Measurements from ENCODE around the gene DNAH17.

Gene DNAH17

GRCh38 chr17:78546476-78546875 is 30.7 kb downstream of the DNAH17 start:
- Histone ChIP-seq H3K9me3 (ENCODE audit: control insufficient read depth, insufficient read depth, low read length) (no peaks in the 10 kb centered on the region; the same call in 1 of the 2 replicates), H3K27me3 (ENCODE audit: control insufficient read depth, insufficient read depth, low read length) (no peaks in the 10 kb centered on the region), H3K27ac (ENCODE audit: low read length) (no peak overlapping the region), H3K4me3 (ENCODE audit: low read length) (no peak overlapping the region), H3K36me3 (ENCODE audit: control insufficient read depth, insufficient read depth, low read length) (no peaks in the 10 kb centered on the region), H3K4me1 (ENCODE audit: control insufficient read depth, insufficient read depth, low read length) (no peaks in the 10 kb centered on the region)
- WGBS (ENCODE audit: insufficient coverage, insufficient read length): no CpG with 5 or more reads among the region's 4 CpGs
- DNase-seq (ENCODE audit: low read depth, low spot score): no peak

DNA sequence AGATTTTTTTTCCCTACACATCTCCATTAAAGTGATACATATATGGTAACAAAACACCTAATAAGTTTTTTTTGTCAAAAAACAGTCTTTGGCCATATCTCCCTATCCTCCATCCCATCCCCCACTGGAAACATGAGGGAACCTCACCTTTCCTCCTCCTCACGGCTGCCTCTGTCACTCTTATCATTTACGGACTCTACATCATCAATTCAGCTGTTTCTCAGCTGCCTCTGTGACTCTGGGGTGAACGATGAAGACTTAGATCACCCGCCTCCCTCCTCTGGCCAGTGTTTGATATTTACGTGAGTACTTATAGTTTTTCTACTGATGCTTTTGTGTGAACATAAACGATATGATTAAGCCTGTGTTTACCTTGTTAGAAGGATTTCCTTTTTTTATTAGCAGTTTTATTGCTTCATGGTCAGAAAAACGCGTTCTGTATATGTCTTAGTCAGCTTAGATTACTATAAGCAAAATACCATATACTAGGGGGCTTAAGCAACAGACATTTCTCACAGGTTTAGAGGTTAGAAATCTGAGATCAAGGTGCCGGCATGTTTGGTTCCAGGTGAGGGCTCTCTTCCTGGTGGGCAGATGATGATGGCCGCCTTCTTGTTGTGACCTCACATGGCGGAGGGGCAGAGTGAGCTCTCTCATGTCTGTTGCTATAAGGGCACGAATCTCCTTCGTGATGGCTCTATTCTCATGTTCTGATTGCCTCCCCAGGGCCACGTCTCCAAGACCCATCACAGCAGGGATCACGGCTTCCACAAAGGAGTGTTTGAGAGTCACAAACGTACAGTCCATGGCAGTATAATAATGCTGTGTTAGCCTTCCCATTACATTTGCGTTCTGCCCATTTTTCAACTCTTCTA is 32.1 kb downstream of the DNAH17 start:
- no peak for DNase-seq (ENCODE audit: low read depth, low spot score)
- no CpG with 5 or more reads among the region's 17 CpGs for WGBS (ENCODE audit: insufficient coverage, insufficient read length)
- Histone ChIP-seq H3K4me3 (ENCODE audit: low read length) (no peak overlapping the region), H3K27me3 (ENCODE audit: control insufficient read depth, insufficient read depth, low read length) (no peaks in the 10 kb centered on the region), H3K27ac (ENCODE audit: low read length) (no peak overlapping the region), H3K4me1 (ENCODE audit: control insufficient read depth, insufficient read depth, low read length) (no peaks in the 10 kb centered on the region), H3K9me3 (ENCODE audit: control insufficient read depth, insufficient read depth, low read length) (no peaks in the 10 kb centered on the region; the same call in 1 of the 2 replicates), H3K36me3 (ENCODE audit: control insufficient read depth, insufficient read depth, low read length) (no peaks in the 10 kb centered on the region)

GRCh38 chr17:78541488-78542206 is 35.5 kb downstream of the DNAH17 start:
- H3K27ac ChIP-seq (ENCODE audit: low read length): no peak overlapping the region
- H3K9me3 ChIP-seq (ENCODE audit: control insufficient read depth, insufficient read depth, low read length): no peaks in the 10 kb centered on the region
- no peaks in the 10 kb centered on the region for H3K27me3 ChIP-seq (ENCODE audit: control insufficient read depth, insufficient read depth, low read length)
- no CpG with 5 or more reads among the region's 7 CpGs for WGBS (ENCODE audit: insufficient coverage, insufficient read length)
- no peak overlapping the region for H3K4me3 ChIP-seq (ENCODE audit: low read length)
- DNase-seq (ENCODE audit: low read depth, low spot score): no peak
- H3K36me3 ChIP-seq (ENCODE audit: control insufficient read depth, insufficient read depth, low read length): no peaks in the 10 kb centered on the region
- H3K4me1 ChIP-seq (ENCODE audit: control insufficient read depth, insufficient read depth, low read length): no peaks in the 10 kb centered on the region

DNA sequence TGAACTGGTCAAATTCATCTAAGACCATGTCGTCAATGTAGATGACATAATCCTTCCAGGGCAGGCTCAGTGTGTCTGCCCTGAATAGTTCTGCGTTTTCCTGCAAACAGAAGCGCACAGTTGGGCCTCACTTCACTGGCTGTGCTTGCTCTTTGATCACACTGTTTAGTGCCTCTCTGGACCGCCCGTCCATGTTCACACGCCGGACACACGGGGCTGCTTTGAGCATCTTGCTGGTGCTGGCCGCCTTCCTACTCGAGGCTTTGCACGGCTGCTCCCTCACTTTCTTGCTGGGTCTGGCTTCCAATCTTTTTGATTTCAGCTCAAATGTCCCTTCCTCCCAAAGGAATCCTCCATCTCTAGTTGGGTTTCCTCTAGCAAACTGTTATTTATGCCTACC is 37.4 kb downstream of the DNAH17 start:
- H3K9me3 ChIP-seq (ENCODE audit: control insufficient read depth, insufficient read depth, low read length): no peaks in the 10 kb centered on the region
- H3K4me3 ChIP-seq (ENCODE audit: low read length): no peak overlapping the region
- no peaks in the 10 kb centered on the region for H3K36me3 ChIP-seq (ENCODE audit: control insufficient read depth, insufficient read depth, low read length)
- DNase-seq (ENCODE audit: low read depth, low spot score): no peak
- H3K27me3 ChIP-seq (ENCODE audit: control insufficient read depth, insufficient read depth, low read length): no peaks in the 10 kb centered on the region
- no peak overlapping the region for H3K27ac ChIP-seq (ENCODE audit: low read length)
- no CpG with 5 or more reads among the region's 11 CpGs for WGBS (ENCODE audit: insufficient coverage, insufficient read length)
- no peaks in the 10 kb centered on the region for H3K4me1 ChIP-seq (ENCODE audit: control insufficient read depth, insufficient read depth, low read length)

GRCh38 chr17:78538033-78538776 is 39.0 kb downstream of the DNAH17 start:
- no peak for DNase-seq (ENCODE audit: low read depth, low spot score)
- no CpG with 5 or more reads among the region's 10 CpGs for WGBS (ENCODE audit: insufficient coverage, insufficient read length)
- no peaks in the 10 kb centered on the region for H3K9me3 ChIP-seq (ENCODE audit: control insufficient read depth, insufficient read depth, low read length)

DNA sequence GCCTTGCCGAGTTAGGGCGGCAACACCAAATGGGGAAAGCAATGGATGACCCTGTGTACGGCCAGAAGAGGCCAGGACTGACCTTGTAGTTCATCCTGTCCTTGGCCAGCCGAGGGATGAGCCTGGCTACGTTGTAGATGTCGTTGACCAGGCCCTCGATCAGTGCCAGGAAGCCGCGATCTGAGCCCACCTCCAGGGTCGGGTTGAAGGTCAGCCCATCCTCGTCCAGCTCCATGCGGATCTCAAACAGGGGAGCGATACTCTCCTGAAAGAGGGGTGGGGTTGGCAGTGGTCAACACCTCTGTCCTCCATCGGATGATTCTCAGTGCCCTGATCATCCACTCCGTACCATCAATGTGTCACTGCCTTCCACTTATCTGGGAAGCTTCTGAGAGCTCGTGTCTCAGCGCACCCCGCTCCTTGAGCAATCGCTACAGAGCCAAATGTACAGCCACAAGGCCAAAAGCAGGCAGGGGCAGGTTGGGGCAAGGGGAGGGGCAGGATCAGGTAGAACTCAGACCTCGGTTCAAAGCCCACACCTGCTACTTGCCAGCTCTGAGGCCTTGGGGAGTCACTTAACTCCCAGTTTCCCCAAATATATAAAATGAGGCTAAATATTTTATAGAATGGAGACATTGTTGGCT is 39.9 kb downstream of the DNAH17 start:
- no CpG with 5 or more reads among the region's 20 CpGs for WGBS (ENCODE audit: insufficient coverage, insufficient read length)
- H3K27ac ChIP-seq (ENCODE audit: low read length): no peak overlapping the region

More at GRCh38 chr17:78538033-78538776, 39.0 kb downstream of the DNAH17 start:
- Histone ChIP-seq H3K27me3 (ENCODE audit: control insufficient read depth, insufficient read depth, low read length) (no peaks in the 10 kb centered on the region), H3K4me3 (ENCODE audit: low read length) (no peak overlapping the region), H3K27ac (ENCODE audit: low read length) (no peak overlapping the region), H3K4me1 (ENCODE audit: control insufficient read depth, insufficient read depth, low read length) (no peaks in the 10 kb centered on the region), H3K36me3 (ENCODE audit: control insufficient read depth, insufficient read depth, low read length) (no peaks in the 10 kb centered on the region)

GRCh38 chr17:78535273-78536197 is 41.7 kb downstream of the DNAH17 start:
- WGBS (ENCODE audit: insufficient coverage, insufficient read length): no CpG with 5 or more reads among the region's 19 CpGs
- H3K27me3 ChIP-seq (ENCODE audit: control insufficient read depth, insufficient read depth, low read length): no peaks in the 10 kb centered on the region
- no peaks in the 10 kb centered on the region for H3K36me3 ChIP-seq (ENCODE audit: control insufficient read depth, insufficient read depth, low read length)
- no peaks in the 10 kb centered on the region for H3K4me1 ChIP-seq (ENCODE audit: control insufficient read depth, insufficient read depth, low read length)
- H3K27ac ChIP-seq (ENCODE audit: low read length): no peak overlapping the region
- H3K9me3 ChIP-seq (ENCODE audit: control insufficient read depth, insufficient read depth, low read length): no peaks in the 10 kb centered on the region
- H3K4me3 ChIP-seq (ENCODE audit: low read length): no peak overlapping the region
- no peak for DNase-seq (ENCODE audit: low read depth, low spot score)

More for the DNA sequence above, 39.9 kb downstream of the DNAH17 start:
- no peaks in the 10 kb centered on the region for H3K4me1 ChIP-seq (ENCODE audit: control insufficient read depth, insufficient read depth, low read length)
- DNase-seq (ENCODE audit: low read depth, low spot score): no peak
- no peak overlapping the region for H3K4me3 ChIP-seq (ENCODE audit: low read length)
- H3K27me3 ChIP-seq (ENCODE audit: control insufficient read depth, insufficient read depth, low read length): no peaks in the 10 kb centered on the region
- no peaks in the 10 kb centered on the region for H3K36me3 ChIP-seq (ENCODE audit: control insufficient read depth, insufficient read depth, low read length)
- no peaks in the 10 kb centered on the region for H3K9me3 ChIP-seq (ENCODE audit: control insufficient read depth, insufficient read depth, low read length)

DNA sequence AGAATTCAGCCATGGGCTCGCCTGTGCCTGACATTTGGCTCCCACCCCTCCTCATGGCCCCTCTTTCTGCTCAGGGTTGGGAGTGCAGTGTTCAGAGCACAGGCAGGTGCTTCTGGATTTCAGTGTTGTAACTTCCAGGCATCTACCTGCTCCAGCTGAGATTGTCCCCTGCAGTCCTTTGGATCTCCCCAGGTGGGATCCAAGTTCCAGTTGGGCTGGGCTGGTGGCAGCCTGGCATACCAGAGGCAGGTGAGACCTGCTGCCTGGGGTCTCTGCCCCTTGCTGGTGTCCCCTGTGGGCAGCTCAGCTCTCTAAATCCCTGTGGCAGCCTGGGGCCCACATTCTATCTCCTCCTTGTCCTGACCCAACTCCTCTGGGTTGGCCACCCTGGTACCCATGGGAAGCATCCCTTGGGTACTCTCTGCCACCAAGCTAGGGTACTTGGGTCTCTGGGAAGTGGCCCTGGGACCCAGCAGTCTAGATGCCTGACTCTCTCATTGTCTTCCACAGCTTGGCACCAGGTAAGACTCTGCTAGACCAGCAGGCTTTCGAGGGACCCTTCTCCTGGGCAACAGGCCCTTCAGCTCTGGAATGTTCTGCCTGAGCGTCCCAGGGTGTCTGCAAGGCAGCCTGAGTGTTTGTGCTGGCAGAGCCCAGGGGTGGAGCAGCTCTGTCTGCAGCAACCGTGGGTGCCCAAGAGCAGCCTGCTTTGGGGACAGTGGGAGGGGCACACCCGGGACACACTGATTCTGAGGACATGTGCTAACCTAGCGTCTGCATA is 42.5 kb downstream of the DNAH17 start:
- no peaks in the 10 kb centered on the region for H3K27me3 ChIP-seq (ENCODE audit: control insufficient read depth, insufficient read depth, low read length)
- no CpG with 5 or more reads among the region's 6 CpGs for WGBS (ENCODE audit: insufficient coverage, insufficient read length)
- no peaks in the 10 kb centered on the region for H3K36me3 ChIP-seq (ENCODE audit: control insufficient read depth, insufficient read depth, low read length)
- H3K9me3 ChIP-seq (ENCODE audit: control insufficient read depth, insufficient read depth, low read length): no peaks in the 10 kb centered on the region
- no peak overlapping the region for H3K27ac ChIP-seq (ENCODE audit: low read length)
- no peaks in the 10 kb centered on the region for H3K4me1 ChIP-seq (ENCODE audit: control insufficient read depth, insufficient read depth, low read length)
- DNase-seq (ENCODE audit: low read depth, low spot score): no peak
- H3K4me3 ChIP-seq (ENCODE audit: low read length): no peak overlapping the region

Measured in iPS DF 6.9 (cell line).